ENCODE results near the gene PSD. TPM values are rescaled to one million over a fixed set of nuclear protein-coding genes. Genes with fewer than 3 reads are reported as not detected.
A peak's percentile ranks its signal among the peaks of the same experiment; 100 is the strongest.

The PSD gene
- total and polyA plus RNA-seq, 10 of the 15 experiments (the other 5 are each of a cell fraction or from before 2014, with no cell fraction given) = 0.11 to 2.0 (median 0.49) TPM; not detected in 2

- TF ChIP-seq SREBF2 (IDR thresholded peaks at IDR 0.05; ENCODE audit: low read length) (no peak), E2F8 (IDR thresholded peaks at IDR 0.05; ENCODE audit: low read depth, partially characterized antibody) (no peak), BCL3 (IDR thresholded peaks at IDR 0.05; ENCODE audit: borderline replicate concordance, insufficient read depth, low read depth, low read length, poor library complexity, severe bottlenecking) (no peak), SMAD5 (IDR thresholded peaks at IDR 0.05; ENCODE audit: low read depth) (no peak), POLR2AphosphoS5 (IDR thresholded peaks at IDR 0.05; ENCODE audit: low read length) (peak; percentile 59; the same call in 1 of the 2 replicates)
These were observed 2.3 kb upstream of the PSD start, which contains the start of gene FBXL15 (continued) for GRCh38 chr10:102420714-102421506.

Data from GM12878 (cell line).